Suprapubic skin (tissue), 4 donors: Measurements from ENCODE around the gene FKBP5. TPM values are rescaled to one million over a fixed set of nuclear protein-coding genes. Genes with fewer than 3 reads are reported as not detected.
A peak's percentile ranks its signal among the peaks of the same experiment; 100 is the strongest.

Experiments used
- DNase-seq, 2 donors: peaks; one replicate each; pipeline ENCODE4 v3.0.0-alpha.2; 2019; ENCODE audit warnings: low spot score in 2 of 2
- H3K27ac ChIP-seq: fragments of 200-600 bp; sonication (generic); one replicate; pipeline ENCODE4 v1.5.1; 2019
- H3K27me3 ChIP-seq: fragments of 200-600 bp; sonication (generic); one replicate; pipeline ENCODE4 v1.5.1; 2019
- H3K36me3 ChIP-seq: fragments of 200-600 bp; sonication (generic); one replicate; pipeline ENCODE4 v1.5.1; 2019
- H3K4me1 ChIP-seq: fragments of 200-600 bp; sonication (generic); one replicate; pipeline ENCODE4 v1.5.1; 2019
- H3K4me3 ChIP-seq: fragments of 200-600 bp; sonication (generic); one replicate; pipeline ENCODE4 v1.5.1; 2019; ENCODE audit warnings: mild to moderate bottlenecking
- H3K9me3 ChIP-seq: fragments of 200-600 bp; sonication (generic); one replicate; pipeline ENCODE4 v1.5.1; 2019
- CTCF ChIP-seq, 2 donors: fragments of 200-600 bp in 1 of 2; fragments of 450-650 bp in 1 of 2; sonication (generic) in 1 of 2; IDR thresholded peaks; one replicate each; pipeline ENCODE4 v1.5.1; 2016 to 2019; ENCODE audit warnings: antibody characterized with exemption in 2 of 2, mild to moderate bottlenecking in 1 of 2, moderate library complexity in 1 of 2
- EP300 ChIP-seq: sonication (generic); formaldehyde crosslinking; IDR thresholded peaks from one replicate; pipeline ENCODE4 v1.6.1; 2017; ENCODE audit warnings: antibody characterized with exemption
- POLR2A ChIP-seq, 2 donors: fragments of 450-650 bp; IDR thresholded peaks; one replicate each; pipeline ENCODE4 v1.6.1; 2017; ENCODE audit warnings: antibody characterized with exemption in 2 of 2, mild to moderate bottlenecking in 2 of 2, moderate library complexity in 2 of 2
- POLR2AphosphoS5 ChIP-seq, 3 donors: sonication (generic); formaldehyde crosslinking; IDR thresholded peaks; one replicate each; pipeline ENCODE4 v1.6.1; 2017; ENCODE audit warnings: antibody characterized with exemption in 3 of 3
- WGBS: methylation state at CpG from one replicate; pipeline ENCODE4 v1.1.5; 2018; 5-methylcytosine and 5-hydroxymethylcytosine counted together
- total RNA-seq, 4 donors: library from RNA; depleted of rRNA; stranded (reverse); fragments of >200 nt; gene quantifications; one replicate each; pipeline ENCODE4 v1.1.0, GENCODE V29; 2016

FKBP5 gene
- total RNA-seq, 4 donors from 2014 or later = 198 to 321 (median 244) TPM

GRCh38 chr6:35686873-35687555 is 1.7 kb downstream of the FKBP5 start:
- 37% methylated on average over 4 of the region's 4 CpGs for WGBS
- no peaks in the 10 kb centered on the region for H3K27me3 ChIP-seq
- peaks cover 20% of the 10 kb centered on the region for H3K36me3 ChIP-seq
- DNase-seq = no peak
- H3K9me3 ChIP-seq = no peaks in the 10 kb centered on the region
- H3K4me3 ChIP-seq = peak overlapping the region; percentile 72
- TF ChIP-seq EP300 (no peak), CTCF (IDR thresholded peaks at IDR 0.05) (no peak), POLR2AphosphoS5 (IDR thresholded peaks at IDR 0.05) (no peak), POLR2A (IDR thresholded peaks at IDR 0.05) (no peak)
- H3K4me1 ChIP-seq = peaks cover 53% of the 10 kb centered on the region
- H3K27ac ChIP-seq = peak overlapping the region; percentile 100

GRCh38 chr6:35686436-35686835 is 2.3 kb downstream of the FKBP5 start:
- Histone ChIP-seq H3K4me3 (peak overlapping the region; percentile 72), H3K27me3 (no peaks in the 10 kb centered on the region), H3K27ac (peak overlapping the region; percentile 100), H3K36me3 (peaks cover 21% of the 10 kb centered on the region), H3K4me1 (peaks cover 53% of the 10 kb centered on the region), H3K9me3 (no peaks in the 10 kb centered on the region)
- no peak for DNase-seq
- WGBS = 40% methylated on average over 2 of the region's 2 CpGs
- TF ChIP-seq POLR2AphosphoS5 (IDR thresholded peaks at IDR 0.05) = no peak
- no peak for TF ChIP-seq CTCF (IDR thresholded peaks at IDR 0.05)
- TF ChIP-seq POLR2A (IDR thresholded peaks at IDR 0.05) = no peak
- no peak for TF ChIP-seq EP300

GRCh38 chr6:35683267-35683666 is 5.4 kb downstream of the FKBP5 start:
- peaks cover 51% of the 10 kb centered on the region for H3K4me1 ChIP-seq
- H3K4me3 ChIP-seq = peak overlapping the region; percentile 72
- no peak for DNase-seq
- no peak overlapping the region for H3K27ac ChIP-seq
- H3K9me3 ChIP-seq = no peaks in the 10 kb centered on the region
- TF ChIP-seq EP300 (no peak), CTCF (IDR thresholded peaks at IDR 0.05) (no peak), POLR2A (IDR thresholded peaks at IDR 0.05) (no peak), POLR2AphosphoS5 (IDR thresholded peaks at IDR 0.05) (no peak)
- H3K36me3 ChIP-seq = peaks cover 47% of the 10 kb centered on the region
- H3K27me3 ChIP-seq = no peaks in the 10 kb centered on the region

- peak overlapping the region; percentile 16 for H3K4me3 ChIP-seq
- H3K9me3 ChIP-seq = no peaks in the 10 kb centered on the region
- TF ChIP-seq EP300 (no peak), CTCF (IDR thresholded peaks at IDR 0.05) (no peak), POLR2AphosphoS5 (IDR thresholded peaks at IDR 0.05) (no peak), POLR2A (IDR thresholded peaks at IDR 0.05) (no peak)
- no peaks in the 10 kb centered on the region for H3K27me3 ChIP-seq
- 56% methylated on average over 1 of the region's 1 CpG for WGBS
- no peak for DNase-seq
- no peak overlapping the region for H3K27ac ChIP-seq
- H3K36me3 ChIP-seq = peaks cover 53% of the 10 kb centered on the region
- H3K4me1 ChIP-seq = peaks cover 71% of the 10 kb centered on the region
Measured at GRCh38 chr6:35681298-35681697, 7.4 kb downstream of the FKBP5 start.

- no peak for TF ChIP-seq POLR2AphosphoS5 (IDR thresholded peaks at IDR 0.05)
- no peak for TF ChIP-seq POLR2A (IDR thresholded peaks at IDR 0.05)
- TF ChIP-seq CTCF (IDR thresholded peaks at IDR 0.05) = no peak
- TF ChIP-seq EP300 = no peak
Measured at GRCh38 chr6:35679399-35679798, 9.3 kb downstream of the FKBP5 start.

More at GRCh38 chr6:35679399-35679798, 9.3 kb downstream of the FKBP5 start:
- Histone ChIP-seq H3K36me3 (peaks cover 53% of the 10 kb centered on the region), H3K27ac (no peak overlapping the region), H3K27me3 (no peaks in the 10 kb centered on the region), H3K9me3 (no peaks in the 10 kb centered on the region), H3K4me3 (no peak overlapping the region), H3K4me1 (peaks cover 79% of the 10 kb centered on the region)
- 98% methylated on average over 1 of the region's 1 CpG for WGBS
- no peak for DNase-seq
